WTC11 (cell line): ENCODE data around the gene POLDIP2.

Source experiments
- MAX ChIP-seq: sonication (generic); formaldehyde crosslinking; IDR thresholded peaks from 2 replicates; pipeline ENCODE4 v1.8.0; 2022; ENCODE audit warnings: mild to moderate bottlenecking, missing genetic modification reagents
- ZBTB21 ChIP-seq: sonication (generic); formaldehyde crosslinking; IDR thresholded peaks from 2 replicates; pipeline ENCODE4 v1.8.1; 2023; ENCODE audit warnings: mild to moderate bottlenecking, missing genetic modification reagents, borderline replicate concordance
- ZNF138 ChIP-seq: sonication (generic); formaldehyde crosslinking; conservative IDR thresholded peaks from 2 replicates; pipeline ENCODE4 v1.8.1; 2022; ENCODE audit warnings: mild to moderate bottlenecking, moderate library complexity, missing genetic modification reagents

- TF ChIP-seq ZBTB21 (CRISPR knock-in tag) (no peak), MAX (CRISPR knock-in tag) (no peak), ZNF138 (no peak)
Measured at GRCh38 chr17:28325211-28325610, 32.1 kb downstream of the POLDIP2 start.
